Naive B cell (primary cell): ENCODE measurements around the gene ALDH1A2. TPM values are rescaled to one million over a fixed set of nuclear protein-coding genes. Genes with fewer than 3 reads are reported as not detected.
A peak's percentile ranks its signal among the peaks of the same experiment; 100 is the strongest.

ENCODE experiments used
- ATAC-seq, 2 donors: fragments of 150-1000 bp; cut with Tn5 transposase; 2 replicates each; pipeline ENCODE4 v1.10.0; 2021; ENCODE audit warnings: low read depth in 2 of 2, mild to moderate bottlenecking in 2 of 2, moderate library complexity in 2 of 2
- DNase-seq: peaks from one replicate; pipeline ENCODE4 v3.0.0; 2022
- H3K27ac Mint-ChIP-seq, 6 donors: one replicate each; pipeline ENCODE4 v1.8.0; 2020 to 2022; ENCODE audit warnings: mild to moderate bottlenecking in 6 of 6, mixed read lengths in 6 of 6, moderate library complexity in 5 of 6, inconsistent platforms in 2 of 6
- H3K27me3 Mint-ChIP-seq, 3 donors: one replicate each; pipeline ENCODE4 v1.8.0; 2021 to 2022; ENCODE audit warnings: mixed read lengths in 3 of 3, mild to moderate bottlenecking in 1 of 3
- H3K36me3 Mint-ChIP-seq, 2 donors: one replicate each; pipeline ENCODE4 v1.8.0; 2020 to 2022; ENCODE audit warnings: mixed read lengths in 2 of 2, inconsistent platforms in 1 of 2, mild to moderate bottlenecking in 1 of 2
- H3K4me1 Mint-ChIP-seq, 3 donors: one replicate each; pipeline ENCODE4 v1.8.0; 2020 to 2022; ENCODE audit warnings: mixed read lengths in 3 of 3, inconsistent platforms in 1 of 3, mild to moderate bottlenecking in 1 of 3, moderate library complexity in 1 of 3
- H3K4me3 Mint-ChIP-seq, 8 donors: one replicate each; pipeline ENCODE4 v1.8.0; 2020 to 2022; ENCODE audit warnings: mild to moderate bottlenecking in 8 of 8, mixed read lengths in 8 of 8, moderate library complexity in 8 of 8, inconsistent platforms in 2 of 8
- H3K9me3 Mint-ChIP-seq, 7 donors: one replicate each; pipeline ENCODE4 v1.8.0; 2020 to 2022; ENCODE audit warnings: mixed read lengths in 7 of 7, mild to moderate bottlenecking in 5 of 7, inconsistent platforms in 2 of 7, moderate library complexity in 1 of 7
- polyA plus RNA-seq, 6 donors: library from polyadenylated mRNA; unstranded; fragments of 300-500 nt; fragmentation: Illumina TruSeq; gene quantifications; one replicate each; pipeline ENCODE4 v1.2.3, GENCODE V29; 2021; ENCODE audit warnings: low read depth in 6 of 6

ALDH1A2 gene
- polyA plus RNA-seq, 6 donors from 2014 or later: not detected

GRCh38 chr15:58063614-58064013, 1.9 kb downstream of the ALDH1A2 start:
- peaks cover 50 to 62% (median 56%) of the 10 kb centered on the region in 3 donors for H3K27me3 Mint-ChIP-seq
- ATAC-seq (no peak), DNase-seq (no peak)
- H3K9me3 Mint-ChIP-seq: peaks cover 0 to 14% (median 0%) of the 10 kb centered on the region in 7 donors
- peaks cover 0 to 8% of the 10 kb centered on the region in 2 donors for H3K36me3 Mint-ChIP-seq
- H3K4me3 Mint-ChIP-seq: no peak overlapping the region
- H3K27ac Mint-ChIP-seq: no peak overlapping the region
- peaks cover 6 to 11% (median 6%) of the 10 kb centered on the region in 3 donors for H3K4me1 Mint-ChIP-seq

- Mint-ChIP-seq H3K9me3 (peaks cover 0 to 14% (median 0%) of the 10 kb centered on the region in 7 donors), H3K4me3 (no peak overlapping the region), H3K4me1 (peaks cover 6 to 11% (median 6%) of the 10 kb centered on the region in 3 donors), H3K27ac (no peak overlapping the region), H3K27me3 (peaks cover 50 to 59% (median 56%) of the 10 kb centered on the region in 3 donors), H3K36me3 (peaks cover 0 to 8% of the 10 kb centered on the region in 2 donors)
- DNase-seq: no peak
- ATAC-seq: no peak
Measured at GRCh38 chr15:58062983-58063382, 2.5 kb downstream of the ALDH1A2 start.

- Mint-ChIP-seq H3K36me3 (peaks cover 0 to 8% of the 10 kb centered on the region in 2 donors), H3K27me3 (peaks cover 43 to 62% (median 48%) of the 10 kb centered on the region in 3 donors), H3K9me3 (peaks cover 0 to 14% (median 0%) of the 10 kb centered on the region in 7 donors), H3K27ac (no peak overlapping the region), H3K4me1 (peaks cover 6 to 11% (median 6%) of the 10 kb centered on the region in 3 donors), H3K4me3 (peak overlapping the region in 1 of 8 donors; percentile 1)
- ATAC-seq (no peak), DNase-seq (no peak)
Measured at GRCh38 chr15:58062175-58062574, 3.3 kb downstream of the ALDH1A2 start.

- peaks cover 0 to 14% (median 0%) of the 10 kb centered on the region in 7 donors for H3K9me3 Mint-ChIP-seq
- peaks cover 0 to 8% of the 10 kb centered on the region in 2 donors for H3K36me3 Mint-ChIP-seq
- peaks cover 0 to 5% (median 0%) of the 10 kb centered on the region in 3 donors for H3K4me1 Mint-ChIP-seq
- no peak overlapping the region for H3K27ac Mint-ChIP-seq
- no peak overlapping the region for H3K4me3 Mint-ChIP-seq
- DNase-seq: no peak
- no peak for ATAC-seq
- H3K27me3 Mint-ChIP-seq: peaks cover 32 to 57% (median 43%) of the 10 kb centered on the region in 3 donors
Measured at GRCh38 chr15:58060575-58060974, 4.9 kb downstream of the ALDH1A2 start.

- ATAC-seq (no peak), DNase-seq (no peak)
- Mint-ChIP-seq H3K27me3 (peaks cover 38 to 58% (median 38%) of the 10 kb centered on the region in 3 donors), H3K4me3 (no peak overlapping the region), H3K9me3 (peaks cover 0 to 4% (median 0%) of the 10 kb centered on the region in 7 donors), H3K4me1 (no peaks in the 10 kb centered on the region), H3K27ac (no peak overlapping the region), H3K36me3 (peaks cover 0 to 4% of the 10 kb centered on the region in 2 donors)
Measured at GRCh38 chr15:58058729-58059128, 6.8 kb downstream of the ALDH1A2 start.

GRCh38 chr15:58058073-58058472, 7.4 kb downstream of the ALDH1A2 start:
- Mint-ChIP-seq H3K27ac (no peak overlapping the region), H3K9me3 (no peaks in the 10 kb centered on the region), H3K4me1 (no peaks in the 10 kb centered on the region), H3K4me3 (no peak overlapping the region), H3K36me3 (no peaks in the 10 kb centered on the region), H3K27me3 (peaks cover 37 to 58% (median 38%) of the 10 kb centered on the region in 3 donors)
- no peak for DNase-seq
- ATAC-seq: no peak

GRCh38 chr15:58057559-58057958, 8.0 kb downstream of the ALDH1A2 start:
- Mint-ChIP-seq H3K27ac (peak overlapping the region in 1 of 6 donors; percentile 28), H3K36me3 (no peaks in the 10 kb centered on the region), H3K4me1 (no peaks in the 10 kb centered on the region), H3K4me3 (peak overlapping the region in 1 of 8 donors; percentile 44), H3K9me3 (no peaks in the 10 kb centered on the region), H3K27me3 (peaks cover 31 to 52% (median 33%) of the 10 kb centered on the region in 3 donors)
- DNase-seq: no peak
- ATAC-seq: no peak

GRCh38 chr15:58056015-58056414, 9.5 kb downstream of the ALDH1A2 start:
- H3K36me3 Mint-ChIP-seq: no peaks in the 10 kb centered on the region
- no peaks in the 10 kb centered on the region for H3K4me1 Mint-ChIP-seq
- H3K4me3 Mint-ChIP-seq: no peak overlapping the region
- no peak for DNase-seq
- ATAC-seq: no peak
- H3K9me3 Mint-ChIP-seq: no peaks in the 10 kb centered on the region
- peaks cover 21 to 49% (median 24%) of the 10 kb centered on the region in 3 donors for H3K27me3 Mint-ChIP-seq
- H3K27ac Mint-ChIP-seq: no peak overlapping the region

GRCh38 chr15:58053315-58054153, 12.0 kb downstream of the ALDH1A2 start:
- Mint-ChIP-seq H3K27me3 (peaks cover 27 to 39% (median 31%) of the 10 kb centered on the region in 3 donors), H3K36me3 (no peaks in the 10 kb centered on the region), H3K27ac (no peak overlapping the region), H3K4me1 (no peaks in the 10 kb centered on the region), H3K9me3 (no peaks in the 10 kb centered on the region), H3K4me3 (peak overlapping the region in 1 of 8 donors; percentile 7)
- no peak for ATAC-seq
- no peak for DNase-seq

- Mint-ChIP-seq H3K4me1 (no peaks in the 10 kb centered on the region), H3K4me3 (no peak overlapping the region), H3K27ac (no peak overlapping the region), H3K9me3 (no peaks in the 10 kb centered on the region), H3K27me3 (peaks cover 27 to 37% (median 34%) of the 10 kb centered on the region in 3 donors), H3K36me3 (no peaks in the 10 kb centered on the region)
- ATAC-seq (no peak), DNase-seq (no peak)
Measured at GRCh38 chr15:58052334-58052733, 13.2 kb downstream of the ALDH1A2 start.

- peaks cover 0 to 7% (median 2%) of the 10 kb centered on the region in 7 donors for H3K9me3 Mint-ChIP-seq
- H3K4me1 Mint-ChIP-seq: no peaks in the 10 kb centered on the region
Measured at GRCh38 chr15:58049520-58050227, 15.8 kb downstream of the ALDH1A2 start.

GRCh38 chr15:58048261-58048660, 17.2 kb downstream of the ALDH1A2 start:
- Mint-ChIP-seq H3K9me3 (peaks cover 0 to 7% (median 2%) of the 10 kb centered on the region in 7 donors), H3K36me3 (no peaks in the 10 kb centered on the region), H3K4me1 (no peaks in the 10 kb centered on the region), H3K27me3 (peaks cover 34 to 42% (median 40%) of the 10 kb centered on the region in 3 donors), H3K27ac (no peak overlapping the region), H3K4me3 (no peak overlapping the region)
- no peak for DNase-seq
- no peak for ATAC-seq

More at GRCh38 chr15:58049520-58050227, 15.8 kb downstream of the ALDH1A2 start:
- Mint-ChIP-seq H3K4me3 (no peak overlapping the region), H3K27me3 (peaks cover 43 to 48% (median 43%) of the 10 kb centered on the region in 3 donors), H3K36me3 (no peaks in the 10 kb centered on the region), H3K27ac (no peak overlapping the region)
- no peak for ATAC-seq
- no peak for DNase-seq

GRCh38 chr15:58047149-58047548, 18.4 kb downstream of the ALDH1A2 start:
- DNase-seq (no peak), ATAC-seq (no peak)
- H3K27me3 Mint-ChIP-seq: peaks cover 32 to 44% (median 42%) of the 10 kb centered on the region in 3 donors

More at GRCh38 chr15:58047149-58047548, 18.4 kb downstream of the ALDH1A2 start:
- Mint-ChIP-seq H3K9me3 (peaks cover 0 to 7% (median 2%) of the 10 kb centered on the region in 7 donors), H3K4me3 (no peak overlapping the region), H3K4me1 (no peaks in the 10 kb centered on the region), H3K36me3 (no peaks in the 10 kb centered on the region), H3K27ac (no peak overlapping the region)
